GM12801 (cell line): Measurements from ENCODE around the gene SEMA3E.

ENCODE experiments used
- CTCF ChIP-seq: IDR thresholded peaks from one replicate; pipeline ENCODE4 v1.5.1; 2011; ENCODE audit warnings: control low read depth; ENCODE audit not compliant: insufficient read length; ENCODE audit errors: extremely low read depth

The SEMA3E gene

GRCh38 chr7:83486536-83486935, 162.4 kb downstream of the SEMA3E start:
- no peak for TF ChIP-seq CTCF

- no peak for TF ChIP-seq CTCF
These were observed 164.1 kb downstream of the SEMA3E start for GRCh38 chr7:83484826-83485225.

- TF ChIP-seq CTCF: no peak
These were observed 164.7 kb downstream of the SEMA3E start for GRCh38 chr7:83484266-83484665.

- no peak for TF ChIP-seq CTCF
These were observed 170.3 kb downstream of the SEMA3E start for GRCh38 chr7:83478616-83479015.

GRCh38 chr7:83476511-83477050, 172.4 kb downstream of the SEMA3E start:
- no peak for TF ChIP-seq CTCF

- no peak for TF ChIP-seq CTCF
These were observed 173.5 kb downstream of the SEMA3E start for GRCh38 chr7:83475420-83475819.

- no peak for TF ChIP-seq CTCF
These were observed 176.6 kb downstream of the SEMA3E start for GRCh38 chr7:83472376-83472775.
